Putamen (tissue), 1 donor: ENCODE data around the gene MDC1.
"Not testable (repeated sequence)": the region's sequence is repeated elsewhere in the genome, so short reads cannot be mapped to it uniquely, and the experiment has no call there.

Experiments used
- DNase-seq: peaks from one replicate; pipeline ENCODE4 v3.0.0-alpha.2; 2016; ENCODE audit warnings: low spot score

MDC1 gene

DNA sequence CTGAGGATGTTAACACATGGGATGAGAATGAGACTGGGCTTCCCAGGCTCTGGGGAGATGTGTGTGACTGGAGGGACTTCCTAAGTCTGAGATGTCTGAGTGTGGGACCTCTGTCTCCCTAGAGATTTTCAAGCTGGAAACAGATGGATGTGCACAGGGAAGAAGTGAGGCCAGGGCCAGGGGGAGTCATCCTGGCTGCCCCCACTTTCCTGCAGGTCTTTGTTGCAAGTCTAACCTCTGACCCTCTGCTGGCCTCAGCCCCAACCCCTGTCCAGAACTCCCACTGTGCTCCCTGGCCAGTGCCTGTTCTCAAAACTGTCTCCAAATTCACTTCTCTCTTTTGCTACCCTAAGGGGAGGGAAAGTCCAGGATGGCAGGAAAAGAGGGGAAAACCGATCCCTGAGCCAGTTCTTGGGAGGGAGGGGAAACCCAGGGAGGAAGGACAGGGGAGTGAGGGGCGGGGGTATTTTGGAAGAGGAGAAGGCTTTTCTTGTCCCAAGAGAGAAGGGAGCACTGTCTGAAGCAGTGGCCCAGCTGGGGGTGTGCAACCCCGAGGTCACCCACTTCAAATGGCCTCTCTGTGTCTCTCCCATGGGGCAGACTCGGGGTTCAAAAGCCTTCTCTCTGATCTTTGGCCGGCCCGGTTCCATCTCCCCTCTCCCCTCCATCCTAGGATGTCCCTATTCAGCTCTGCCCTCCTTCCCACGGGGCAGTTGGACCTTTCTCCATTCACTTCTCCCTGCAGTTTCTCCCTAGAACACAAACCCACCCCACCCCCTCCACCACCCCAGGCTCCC is 33.7 kb downstream of the MDC1 start:
- DNase-seq, result no peak

DNA sequence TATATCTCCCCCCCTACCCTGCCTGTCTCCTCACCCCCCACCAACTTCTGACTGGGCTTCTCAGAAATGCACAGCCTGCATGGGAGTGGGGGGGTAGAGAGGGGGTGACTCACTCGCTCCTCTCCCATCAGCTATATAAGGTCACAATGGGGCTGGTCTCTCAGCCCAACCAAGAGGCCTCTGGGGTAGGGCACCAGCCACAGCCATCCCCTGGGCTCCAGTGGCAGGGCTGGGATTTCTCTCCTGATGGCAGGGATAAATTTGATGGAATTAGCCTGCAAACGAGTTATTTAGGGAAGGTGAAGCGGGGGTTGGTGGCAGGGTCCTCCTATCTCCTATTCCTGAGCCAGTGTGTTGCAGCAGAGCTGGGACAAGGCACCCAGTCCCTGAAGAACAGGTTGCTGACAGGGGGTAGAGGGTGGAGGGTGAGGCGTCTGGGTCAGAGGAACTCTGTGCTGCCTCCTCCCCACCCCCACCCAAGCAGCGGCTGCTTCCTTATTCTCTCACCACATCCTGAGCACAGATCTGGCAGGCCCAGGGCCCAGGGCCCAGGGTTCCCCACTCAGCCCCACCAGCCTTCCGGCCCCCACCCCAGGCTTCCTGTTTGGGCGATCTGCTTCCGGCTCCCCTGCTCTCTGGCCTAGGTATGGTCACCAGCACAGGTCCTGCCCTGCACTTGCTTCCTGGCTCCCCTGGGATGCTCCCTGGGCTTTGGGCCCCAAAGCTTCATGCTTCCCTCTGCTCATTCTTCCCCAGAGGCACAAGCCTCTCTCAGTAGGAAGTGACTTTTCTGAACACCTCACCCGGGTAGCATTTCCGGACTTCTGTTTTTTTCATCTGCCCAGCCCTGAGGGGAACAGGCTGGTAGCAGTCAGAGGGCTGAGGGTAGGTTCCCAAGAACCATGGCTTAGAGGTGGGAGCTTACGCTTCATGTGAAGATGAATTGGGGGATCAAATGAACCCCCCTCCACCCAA is 34.7 kb downstream of the MDC1 start:
- peak; percentile 56 for DNase-seq

DNA sequence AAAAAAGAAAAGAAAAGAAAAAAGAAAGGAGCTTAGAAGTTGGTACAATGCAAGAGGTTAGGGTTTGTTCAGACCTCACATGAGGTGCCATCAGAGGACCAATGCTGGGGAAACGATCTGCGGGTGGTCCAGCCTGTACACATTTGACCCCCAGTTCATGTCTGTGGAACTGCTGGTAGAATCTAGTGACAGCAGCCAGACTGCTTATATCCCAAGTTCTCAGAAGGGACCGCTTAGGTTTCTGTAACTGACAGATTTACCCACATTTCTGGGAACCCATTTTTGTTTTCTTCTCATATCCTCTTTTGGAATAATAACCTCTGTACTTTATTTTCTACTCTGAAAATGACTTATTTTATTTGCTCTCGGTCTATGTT is 35.3 kb downstream of the MDC1 start:
- no peak for DNase-seq

DNA sequence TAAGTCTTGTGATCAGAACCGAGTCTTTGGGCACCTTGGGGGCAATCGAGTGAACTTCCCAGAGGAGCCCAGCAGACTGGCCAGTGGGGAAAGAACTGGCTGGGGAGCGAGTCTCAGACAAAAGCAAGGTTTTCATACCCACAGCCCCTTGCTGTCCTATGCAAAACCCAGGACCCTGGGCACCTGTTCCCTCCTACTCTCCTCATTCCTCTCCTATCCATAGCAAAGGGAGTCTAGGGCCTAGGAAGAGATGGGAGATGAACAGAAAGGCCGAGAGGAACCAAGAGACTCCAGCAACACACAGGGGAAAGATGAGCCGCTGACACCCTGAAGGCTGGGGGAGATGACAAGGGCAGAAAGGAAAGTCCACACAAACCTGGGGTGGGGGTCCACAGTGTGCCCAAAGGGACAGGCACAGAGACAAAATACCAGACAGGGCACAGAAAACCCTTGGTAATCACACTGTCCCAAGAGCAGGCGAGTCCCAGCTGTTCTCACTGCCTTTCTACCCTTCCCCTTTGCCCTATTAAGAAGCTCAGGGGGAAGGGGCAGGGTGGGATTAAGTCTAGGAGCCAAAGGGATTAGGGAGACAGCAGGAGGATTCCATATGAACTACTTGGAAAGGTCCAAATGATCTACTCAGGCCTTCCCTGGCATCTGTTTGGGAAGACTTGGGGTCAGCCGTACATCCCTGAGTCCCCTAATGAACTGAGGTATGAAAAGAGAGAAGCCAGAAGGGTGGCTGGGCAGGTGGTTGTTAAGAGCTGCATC is 37.1 kb downstream of the MDC1 start:
- no peak for DNase-seq

DNA sequence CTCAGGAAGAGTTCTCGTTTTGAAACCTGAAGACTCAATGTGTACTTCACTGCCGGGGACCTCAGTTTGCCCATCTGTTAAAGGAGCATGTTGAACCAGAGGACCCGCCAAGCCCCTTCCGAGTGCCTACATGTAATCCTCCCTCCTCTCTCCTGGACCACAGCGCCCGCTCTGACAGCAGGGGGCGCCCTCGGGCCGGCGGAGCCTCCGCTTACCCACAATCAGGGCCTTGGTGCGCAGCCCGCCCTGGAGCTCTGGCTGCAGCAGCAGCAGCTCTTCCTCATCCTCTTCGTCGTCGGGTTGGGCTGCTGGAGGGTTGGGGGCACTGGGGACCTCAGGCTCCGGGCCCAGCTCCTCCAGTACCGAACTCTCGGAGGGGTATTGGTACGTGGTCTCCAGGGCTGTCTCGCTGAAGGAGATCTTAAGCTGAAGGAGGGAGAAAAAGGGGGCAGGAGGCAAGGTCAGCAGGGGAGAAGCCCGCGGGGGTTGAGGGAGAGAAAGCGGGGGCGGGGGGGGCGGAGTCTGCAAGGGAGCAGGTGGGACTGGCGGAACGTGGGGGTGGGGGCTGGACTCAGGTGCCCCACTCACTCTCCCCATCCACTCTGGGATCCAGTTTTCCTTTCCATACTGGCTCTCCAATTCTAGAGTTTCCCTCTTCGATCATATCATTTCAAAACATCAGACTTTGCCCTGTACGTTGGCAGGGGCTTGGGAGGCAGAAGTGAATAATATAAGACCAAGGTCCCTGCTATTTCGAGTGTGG is 37.9 kb downstream of the MDC1 start:
- peak; percentile 80 for DNase-seq

DNA sequence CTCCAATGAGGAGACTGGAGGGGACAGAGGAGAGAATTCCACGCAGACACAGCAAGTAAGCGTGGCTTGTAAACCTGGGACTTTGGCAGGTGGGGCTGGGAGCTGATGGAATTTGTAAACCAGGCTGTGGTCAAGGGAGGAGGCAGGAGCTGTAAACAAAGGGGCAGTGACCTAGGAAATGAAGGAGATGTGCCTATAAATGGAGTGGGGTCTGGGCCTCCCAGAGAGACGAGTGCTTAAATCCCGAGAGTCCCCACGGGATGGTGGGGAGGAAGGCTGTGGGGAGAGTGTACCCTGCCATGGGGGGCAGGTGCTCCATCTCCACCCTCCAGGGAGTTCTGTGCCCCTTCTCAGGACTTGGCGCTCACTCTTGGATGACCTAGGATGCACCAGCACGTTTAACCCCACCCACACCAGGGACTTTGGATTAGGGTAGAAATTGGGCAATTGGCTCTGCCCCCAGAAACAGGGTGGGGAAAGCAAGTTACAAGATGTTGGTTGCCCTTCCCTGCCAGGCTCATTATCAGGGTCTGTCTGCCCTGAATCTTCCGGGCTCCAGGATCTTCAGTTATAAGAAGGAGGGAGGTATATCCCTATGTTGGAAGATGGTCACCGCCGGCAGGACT is 40.3 kb downstream of the MDC1 start:
- no peak for DNase-seq

DNA sequence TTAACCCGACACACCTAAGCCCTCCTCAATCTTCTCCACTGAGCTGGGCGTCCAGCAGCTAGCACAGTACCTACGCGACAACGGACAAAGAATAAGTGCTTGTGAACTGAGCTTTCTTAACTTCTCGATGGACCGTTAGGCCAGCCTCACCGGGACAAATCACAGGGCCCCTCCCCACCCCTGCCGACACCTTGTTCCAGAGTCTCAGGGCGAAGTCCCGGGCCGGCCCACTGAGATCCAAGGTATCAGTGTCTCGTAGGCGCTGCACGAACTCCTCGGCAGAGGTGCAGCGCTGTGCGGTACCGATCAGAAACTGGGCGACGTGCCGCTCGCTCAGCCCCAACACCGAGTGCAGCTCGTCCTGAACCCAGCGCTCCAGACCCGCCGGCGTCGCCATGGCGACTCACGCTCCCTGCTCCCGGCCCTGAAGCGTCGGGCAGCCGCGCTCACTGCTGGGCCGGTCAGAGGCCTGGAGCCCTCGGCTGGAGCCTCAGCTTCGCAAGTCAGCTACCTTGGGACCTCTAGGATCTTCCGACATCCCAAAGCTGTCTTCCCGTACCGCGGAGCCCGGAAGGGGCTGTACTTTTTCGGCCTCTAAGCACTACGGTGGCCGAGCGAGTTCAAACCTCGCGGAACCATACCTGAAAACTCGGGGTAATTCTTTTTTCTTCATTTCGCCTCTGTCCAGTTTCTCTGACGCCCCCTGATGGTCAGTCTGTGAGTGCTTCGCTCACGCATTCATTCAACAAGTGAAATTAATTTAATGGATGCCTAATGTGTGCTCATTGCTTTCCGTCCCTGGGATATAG is 44.4 kb downstream of the MDC1 start, which contains the start of gene DHX16:
TSS of gene DHX16 (minus strand) at position 562 of the 809 bp plus-strand sequence. CDS start at position 397, 165 bp downstream.
- peak; percentile 91 for DNase-seq

DNA sequence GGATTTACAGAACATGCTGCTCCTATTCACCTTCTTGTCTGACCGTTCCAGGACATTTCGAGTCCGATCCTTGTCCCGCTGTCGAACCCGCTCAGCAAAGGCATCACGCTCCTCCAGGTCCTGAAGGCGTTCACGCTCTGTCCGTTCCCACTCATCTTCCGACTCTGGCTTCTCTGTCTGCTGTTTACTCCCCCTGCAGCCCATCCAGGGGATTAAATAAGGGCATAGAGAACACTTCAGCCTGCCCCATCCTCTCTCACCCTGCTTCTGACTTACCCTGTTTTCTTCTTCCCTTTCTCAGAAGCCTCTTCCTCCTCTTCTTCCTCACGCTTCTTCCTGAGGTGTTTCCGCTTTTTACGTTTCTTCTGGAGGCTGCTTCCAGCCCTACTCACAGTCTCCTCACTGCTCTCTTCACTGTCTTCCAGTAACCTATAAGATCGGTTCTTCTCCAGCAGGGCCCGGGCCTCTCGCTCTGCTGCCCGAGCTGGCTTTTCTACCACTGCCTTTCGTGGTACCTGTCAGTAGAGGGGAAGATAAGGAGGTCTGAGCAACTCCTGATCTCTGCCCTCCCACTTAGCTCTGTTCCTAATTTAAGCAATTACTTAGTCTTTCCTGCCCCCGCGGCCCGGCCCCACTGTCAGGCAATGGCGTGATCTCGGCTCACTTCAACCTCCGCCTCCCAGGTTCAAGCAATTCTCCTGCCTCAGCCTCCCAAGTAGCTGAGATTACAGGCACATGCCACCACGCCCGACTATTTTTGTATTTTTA is 46.1 kb downstream of the MDC1 start:
- DNase-seq, result no peak

DNA sequence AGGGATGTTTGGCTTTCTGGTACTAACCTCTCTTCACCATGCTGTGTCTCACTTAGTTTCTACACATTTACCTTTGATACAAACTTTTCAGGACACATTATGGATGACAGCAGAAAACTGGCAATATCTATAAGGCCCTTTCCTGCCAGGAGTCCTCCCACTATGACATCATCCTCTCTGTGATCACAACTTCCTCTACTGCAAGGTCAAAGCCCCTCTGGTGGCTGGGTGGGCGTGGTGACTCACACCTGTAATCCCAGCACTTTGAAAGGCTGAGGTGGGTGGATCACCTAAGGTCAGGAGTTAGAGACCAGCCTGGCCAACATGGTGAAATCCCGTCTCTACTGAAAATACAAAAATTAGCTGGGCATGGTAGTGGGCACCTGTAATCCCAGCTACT is 50.8 kb downstream of the MDC1 start:
- DNase-seq, result not testable (repeated sequence)

DNA sequence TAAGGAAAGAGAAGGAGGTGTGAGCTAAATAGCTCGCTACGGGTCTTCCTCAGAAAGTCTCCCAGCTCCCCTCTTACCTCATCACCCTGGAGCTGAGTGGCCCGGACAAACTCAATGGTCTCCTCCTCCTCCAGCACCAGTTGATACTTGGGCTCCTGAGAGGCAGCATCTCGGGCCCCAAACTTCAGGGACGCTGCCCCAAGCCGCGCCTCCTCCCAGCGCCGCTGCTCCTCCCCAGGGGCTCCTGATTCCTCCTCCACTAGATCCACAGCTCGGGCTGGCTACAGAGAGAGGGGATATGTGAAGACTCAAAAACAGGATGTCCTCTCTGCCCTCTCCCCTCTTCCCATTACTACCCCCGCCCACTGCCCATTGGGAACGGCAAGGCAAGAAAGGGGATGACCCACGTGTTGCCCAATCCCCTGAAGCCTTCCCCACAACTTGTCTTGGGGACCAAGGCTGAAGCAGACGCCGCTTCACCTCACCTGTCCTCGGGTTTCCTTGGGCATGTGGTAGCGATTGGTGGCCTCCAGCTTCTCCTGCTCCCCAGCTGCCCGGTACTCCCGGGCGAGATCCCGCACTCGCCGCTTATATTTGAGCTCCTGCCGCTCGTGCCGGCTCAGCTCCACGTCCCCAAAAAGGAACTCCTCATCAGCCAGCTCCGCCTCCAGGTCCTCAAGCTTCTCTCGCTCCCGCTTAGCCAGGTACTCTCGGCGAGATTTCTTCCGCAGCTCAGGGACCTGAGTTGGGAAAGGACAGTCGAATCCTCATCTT is 51.9 kb downstream of the MDC1 start:
- DNase-seq, result no peak

DNA sequence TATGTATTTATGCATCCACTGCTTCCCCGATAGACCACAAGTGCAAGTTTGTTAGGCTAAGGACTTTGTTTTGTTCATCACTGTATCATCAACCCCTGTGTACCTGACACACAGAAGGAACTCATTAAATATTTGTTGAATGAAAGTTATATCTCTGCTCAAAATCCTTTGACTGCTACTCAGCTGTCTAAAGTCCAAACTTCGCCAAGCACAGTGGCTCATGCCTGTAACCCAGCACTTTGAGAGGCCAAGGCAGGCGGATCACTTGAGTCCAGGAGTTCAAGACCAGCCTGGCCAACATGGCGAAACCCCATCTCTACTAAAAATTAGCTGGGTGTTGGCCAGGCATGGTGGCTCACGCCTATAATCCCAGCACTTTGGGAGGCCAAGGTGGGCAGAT is 59.2 kb downstream of the MDC1 start:
- DNase-seq, result not testable (repeated sequence)

DNA sequence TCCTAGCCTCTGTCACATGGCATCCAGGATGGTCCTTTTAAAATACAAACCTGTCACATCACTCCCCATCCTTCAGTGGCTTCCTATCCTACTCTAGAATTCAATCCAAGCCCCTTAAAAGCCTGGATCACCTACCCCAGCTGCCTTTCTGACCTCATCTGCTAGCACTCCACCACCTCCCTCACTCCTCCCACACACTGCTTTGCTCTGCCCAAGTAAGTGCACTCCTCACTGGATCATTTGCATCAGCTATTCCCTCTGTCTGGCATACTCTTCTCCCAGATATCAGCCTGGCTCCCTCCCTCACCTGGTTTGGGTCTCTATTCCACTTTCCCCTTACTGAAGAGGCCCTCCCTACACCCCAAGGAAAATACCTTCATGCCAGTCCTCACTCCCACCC is 59.6 kb downstream of the MDC1 start:
- peak; percentile 49 for DNase-seq

DNA sequence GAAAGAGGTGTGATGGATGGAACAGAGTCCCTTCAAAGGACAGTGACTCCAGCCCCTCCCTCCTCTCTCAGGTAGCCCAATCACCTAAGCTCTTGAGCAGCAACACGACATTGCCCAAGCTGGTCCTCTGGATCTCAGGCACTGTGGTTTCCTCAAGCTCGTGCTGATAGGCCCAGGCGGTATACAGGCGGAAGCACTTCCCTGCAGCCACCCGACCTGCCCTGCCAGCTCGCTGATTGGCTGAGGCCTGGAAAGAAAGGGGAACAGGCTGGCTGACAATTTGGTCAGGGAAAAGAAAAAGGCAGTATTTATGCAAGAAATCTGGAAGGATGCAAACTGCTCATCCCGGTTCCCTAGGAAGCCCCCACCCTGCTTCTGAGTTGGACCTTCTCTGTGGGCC is 60.6 kb downstream of the MDC1 start:
- DNase-seq, result no peak

DNA sequence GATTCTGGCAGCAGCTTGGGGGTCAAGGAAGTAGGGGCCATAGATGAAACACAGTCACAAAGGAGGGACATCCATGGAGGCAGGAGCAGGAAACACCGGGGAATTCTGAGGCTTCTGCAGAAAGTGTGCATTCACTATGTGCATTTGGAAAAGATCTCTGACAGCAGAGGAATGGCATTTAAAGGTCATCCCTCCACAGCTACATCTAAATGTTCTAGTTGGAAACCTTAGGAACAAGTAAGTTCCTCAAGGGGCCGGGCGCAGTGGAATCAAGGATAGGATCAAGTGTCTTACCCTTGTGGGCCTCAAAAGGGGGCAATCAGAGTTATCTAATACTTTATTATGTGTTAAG is 61.4 kb downstream of the MDC1 start:
- DNase-seq, result no peak

DNA sequence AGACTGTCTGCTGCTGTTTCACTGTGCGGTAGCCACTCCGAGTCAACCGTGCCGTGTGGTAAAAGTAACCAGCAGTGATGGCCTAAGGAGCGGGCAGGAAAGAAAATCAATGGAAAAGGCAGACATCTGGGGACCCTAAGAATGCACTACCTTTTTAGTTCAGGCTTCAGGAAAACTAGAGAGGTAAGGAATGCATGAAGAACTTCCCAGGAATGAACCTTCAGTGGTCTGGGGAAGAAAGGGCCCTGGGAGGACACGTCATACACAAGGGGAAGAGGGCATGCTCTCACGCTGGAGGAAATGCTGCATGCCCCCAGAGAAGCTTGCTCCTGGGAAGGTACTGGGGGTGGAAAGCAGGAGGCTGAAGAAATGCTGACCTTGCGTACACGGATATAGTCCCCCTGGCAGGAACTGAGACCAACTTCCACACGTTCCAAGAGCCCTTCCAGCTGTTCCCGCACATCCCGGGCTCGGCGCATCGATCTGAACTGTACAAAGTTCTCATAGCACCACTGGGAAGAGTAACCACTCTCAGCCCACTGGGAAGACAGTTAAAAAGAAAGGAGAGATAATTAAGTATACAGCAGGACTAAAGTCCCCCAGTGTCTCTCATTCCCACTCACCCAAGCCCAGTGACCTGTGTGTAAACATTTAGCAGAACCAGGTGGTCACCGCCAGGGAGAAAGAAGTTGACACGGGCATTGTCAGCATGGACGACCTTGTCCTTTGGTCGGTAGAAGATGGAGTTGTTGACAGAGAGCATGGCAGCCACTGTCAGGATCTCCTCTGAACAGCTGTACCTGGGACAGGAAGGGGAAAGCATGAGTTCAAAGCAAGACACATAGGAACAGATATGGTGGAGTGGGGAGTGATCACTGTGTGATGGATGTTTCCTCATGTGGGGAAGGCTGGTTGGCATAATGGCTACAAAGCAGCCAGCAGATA is 62.0 kb downstream of the MDC1 start:
- DNase-seq, result no peak

DNA sequence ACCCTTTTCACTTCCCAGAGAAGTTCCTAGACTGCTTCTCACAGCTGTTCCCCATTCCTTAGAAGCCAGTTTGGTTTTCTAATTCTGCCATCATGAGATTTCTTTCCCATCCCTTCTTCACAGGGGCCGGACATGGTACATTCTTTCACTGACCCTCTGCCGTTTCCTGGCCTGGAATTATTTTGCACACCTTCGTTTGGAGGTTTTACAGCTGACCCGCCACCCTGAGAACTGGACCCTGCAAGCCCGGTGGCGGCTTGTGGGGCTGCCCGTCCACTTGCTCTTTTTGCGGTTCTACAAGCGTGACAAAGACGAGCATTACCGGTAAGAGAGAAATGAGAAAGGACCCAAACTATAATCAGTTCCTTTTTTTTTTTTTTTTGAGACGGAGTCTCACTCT is 65.9 kb downstream of the MDC1 start:
- no peak for DNase-seq
